Upper lobe of right lung (tissue), 1 donor: ENCODE results near the gene UBE2H. TPM values are rescaled to one million over a fixed set of nuclear protein-coding genes. Genes with fewer than 3 reads are reported as not detected.

Experiments used
- ATAC-seq: fragments of 200-7000 bp; cut with Tn5 transposase; one replicate; pipeline ENCODE4 v1.9.1; 2020; ENCODE audit warnings: mild to moderate bottlenecking, moderate library complexity
- DNase-seq: peaks from one replicate; pipeline ENCODE4 v3.0.0-alpha.2; 2020
- H3K27ac ChIP-seq: fragments of 200-600 bp; one replicate; pipeline ENCODE4 v1.8.0; 2022
- H3K27me3 ChIP-seq: fragments of 200-600 bp; one replicate; pipeline ENCODE4 v1.8.0; 2022; ENCODE audit warnings: mild to moderate bottlenecking
- H3K36me3 ChIP-seq: fragments of 200-600 bp; one replicate; pipeline ENCODE4 v1.8.0; 2022
- H3K4me1 ChIP-seq: fragments of 200-600 bp; one replicate; pipeline ENCODE4 v1.8.0; 2022
- H3K4me3 ChIP-seq: fragments of 200-600 bp; one replicate; pipeline ENCODE4 v1.8.0; 2022; ENCODE audit warnings: mild to moderate bottlenecking
- H3K9me3 ChIP-seq: fragments of 200-600 bp; one replicate; pipeline ENCODE4 v1.8.0; 2022
- intact Hi-C: fragments of 100-400 bp; cut with DNase I; formaldehyde crosslinking; loops from one replicate; pipeline ENCODE4 v1.11.0; 2022
- total RNA-seq: library from RNA; stranded (reverse); fragmentation: NEBNext Ultra II Directional; extraction: Animal tissue kit (Norgen Biotek cat#: 25700); gene quantifications from one replicate; pipeline ENCODE4 v1.2.1, GENCODE V29; 2021
- TF ChIP-seq, protein P1 (sequence below): fragments of 200-600 bp; IDR thresholded peaks from one replicate; pipeline ENCODE4 v1.8.0; 2022; ENCODE audit warnings: antibody characterized with exemption
- donor health status: DM: no; HTN: yes; CAD: no; lungs with severe emphysema.

UBE2H gene
- total RNA-seq, 1 donor from 2014 or later, result 69.1 TPM

DNA sequence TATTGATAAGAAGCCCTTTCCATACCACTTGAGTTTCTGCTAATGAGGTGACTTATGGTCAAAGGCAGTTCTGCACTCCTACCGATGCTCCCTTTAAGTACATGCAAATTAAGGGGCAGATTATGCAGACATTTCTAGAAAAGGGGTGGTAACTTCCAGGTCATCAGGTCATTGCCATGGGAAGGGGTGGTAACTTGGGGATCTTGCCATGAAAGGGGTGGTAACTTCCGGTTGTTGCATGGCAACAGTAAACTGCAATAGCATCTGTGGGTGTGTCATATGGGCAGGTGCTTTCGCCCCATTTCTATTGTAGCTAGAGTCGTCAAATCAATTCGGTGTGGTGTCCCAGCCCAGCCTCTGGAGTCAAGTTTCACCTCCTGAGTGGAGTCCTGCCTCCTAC is 150.9 kb downstream of the UBE2H start:
- H3K27ac ChIP-seq, result no peak overlapping the region
- intact Hi-C loops, result no loop called here
- TF ChIP-seq, protein P1, sequence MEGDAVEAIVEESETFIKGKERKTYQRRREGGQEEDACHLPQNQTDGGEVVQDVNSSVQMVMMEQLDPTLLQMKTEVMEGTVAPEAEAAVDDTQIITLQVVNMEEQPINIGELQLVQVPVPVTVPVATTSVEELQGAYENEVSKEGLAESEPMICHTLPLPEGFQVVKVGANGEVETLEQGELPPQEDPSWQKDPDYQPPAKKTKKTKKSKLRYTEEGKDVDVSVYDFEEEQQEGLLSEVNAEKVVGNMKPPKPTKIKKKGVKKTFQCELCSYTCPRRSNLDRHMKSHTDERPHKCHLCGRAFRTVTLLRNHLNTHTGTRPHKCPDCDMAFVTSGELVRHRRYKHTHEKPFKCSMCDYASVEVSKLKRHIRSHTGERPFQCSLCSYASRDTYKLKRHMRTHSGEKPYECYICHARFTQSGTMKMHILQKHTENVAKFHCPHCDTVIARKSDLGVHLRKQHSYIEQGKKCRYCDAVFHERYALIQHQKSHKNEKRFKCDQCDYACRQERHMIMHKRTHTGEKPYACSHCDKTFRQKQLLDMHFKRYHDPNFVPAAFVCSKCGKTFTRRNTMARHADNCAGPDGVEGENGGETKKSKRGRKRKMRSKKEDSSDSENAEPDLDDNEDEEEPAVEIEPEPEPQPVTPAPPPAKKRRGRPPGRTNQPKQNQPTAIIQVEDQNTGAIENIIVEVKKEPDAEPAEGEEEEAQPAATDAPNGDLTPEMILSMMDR, result no peak
- no peaks in the 10 kb centered on the region for H3K27me3 ChIP-seq
- DNase-seq (no peak), ATAC-seq (no peak)
- H3K4me3 ChIP-seq, result no peak overlapping the region
- no peaks in the 10 kb centered on the region for H3K36me3 ChIP-seq
- H3K4me1 ChIP-seq, result no peaks in the 10 kb centered on the region
- H3K9me3 ChIP-seq, result no peaks in the 10 kb centered on the region

- TF ChIP-seq, protein P1, result no peak
- intact Hi-C loops, result no loop called here
- H3K9me3 ChIP-seq, result no peaks in the 10 kb centered on the region
- H3K27me3 ChIP-seq, result no peaks in the 10 kb centered on the region
- H3K27ac ChIP-seq, result no peak overlapping the region
- H3K36me3 ChIP-seq, result no peaks in the 10 kb centered on the region
- no peak overlapping the region for H3K4me3 ChIP-seq
- no peak for DNase-seq
- ATAC-seq, result no peak
- H3K4me1 ChIP-seq, result no peaks in the 10 kb centered on the region
These were observed 151.9 kb downstream of the UBE2H start for GRCh38 chr7:129800901-129801300.

DNA sequence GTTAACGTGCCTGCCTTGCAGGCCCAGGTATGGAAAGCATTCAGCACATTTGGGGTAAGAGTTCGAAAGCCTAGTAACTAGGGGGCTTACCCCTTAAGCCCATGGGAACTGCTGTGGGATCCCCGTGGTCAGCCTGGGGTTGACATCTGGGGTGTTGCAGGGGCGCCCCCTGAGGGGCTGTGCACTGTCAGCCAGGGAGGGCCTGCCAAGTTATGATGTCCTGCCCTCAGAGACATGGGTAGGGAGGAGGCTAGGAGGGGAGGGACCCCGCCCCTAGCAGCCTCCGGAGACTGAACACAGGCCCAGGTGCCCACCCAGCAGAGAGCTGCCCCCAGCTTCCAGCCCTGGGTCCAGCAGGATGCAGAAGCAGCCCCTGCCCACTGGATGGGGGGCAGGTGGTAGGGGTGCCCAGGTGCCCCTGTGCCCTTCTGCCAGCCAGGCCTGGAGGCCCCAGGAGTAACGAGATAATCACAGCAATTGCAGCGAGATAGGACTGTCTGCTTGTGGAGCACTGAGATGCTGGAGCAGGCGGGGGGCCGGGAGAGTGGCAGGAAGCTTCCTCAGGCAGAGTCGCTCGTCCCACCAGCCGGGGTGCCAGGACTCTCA is 153.3 kb downstream of the UBE2H start:
- Histone ChIP-seq H3K27me3 (no peaks in the 10 kb centered on the region), H3K36me3 (no peaks in the 10 kb centered on the region), H3K9me3 (no peaks in the 10 kb centered on the region), H3K4me3 (no peak overlapping the region), H3K27ac (no peak overlapping the region), H3K4me1 (no peaks in the 10 kb centered on the region)
- TF ChIP-seq, protein P1, result no peak
- intact Hi-C loops, result no loop called here
- no peak for ATAC-seq
- DNase-seq, result no peak

- H3K4me3 ChIP-seq, result no peak overlapping the region
- ATAC-seq (no peak), DNase-seq (no peak)
- no peak overlapping the region for H3K27ac ChIP-seq
- no peaks in the 10 kb centered on the region for H3K4me1 ChIP-seq
- H3K27me3 ChIP-seq, result no peaks in the 10 kb centered on the region
- H3K36me3 ChIP-seq, result no peaks in the 10 kb centered on the region
- intact Hi-C loops, result no loop called here
- H3K9me3 ChIP-seq, result no peaks in the 10 kb centered on the region
- TF ChIP-seq, protein P1, result no peak
These were observed 154.0 kb downstream of the UBE2H start for GRCh38 chr7:129798616-129799349.

DNA sequence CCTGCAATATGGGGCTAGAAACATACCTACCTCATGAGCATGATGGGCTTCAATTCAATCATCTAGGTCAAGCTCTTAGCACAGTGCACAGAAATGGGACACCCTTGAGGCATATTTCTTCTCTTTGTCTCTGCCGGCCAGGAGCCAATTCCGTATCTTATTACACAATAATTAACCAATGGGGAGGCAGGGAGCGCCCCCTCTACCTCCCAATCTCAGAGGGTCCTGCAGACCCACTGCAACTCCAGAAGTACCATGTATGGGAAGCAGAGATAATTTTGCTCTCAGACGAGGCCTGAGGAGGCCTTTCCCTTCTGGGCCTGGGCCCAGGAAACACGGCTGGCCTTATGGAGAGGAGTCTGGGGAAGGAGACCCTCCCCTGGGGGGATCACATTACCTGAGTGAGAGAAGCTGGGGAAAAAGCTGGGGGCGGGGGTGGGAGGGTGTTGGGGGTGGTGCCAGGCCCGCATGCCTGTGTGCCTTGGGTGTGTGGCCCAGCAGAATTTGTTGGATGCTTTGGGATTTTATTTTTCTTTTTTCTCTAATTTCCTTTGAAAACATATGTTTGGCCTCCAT is 155.5 kb downstream of the UBE2H start:
- Histone ChIP-seq H3K27ac (no peak overlapping the region), H3K27me3 (no peaks in the 10 kb centered on the region), H3K4me3 (no peak overlapping the region), H3K36me3 (no peaks in the 10 kb centered on the region), H3K9me3 (no peaks in the 10 kb centered on the region), H3K4me1 (no peaks in the 10 kb centered on the region)
- no peak for DNase-seq
- TF ChIP-seq, protein P1, result no peak
- intact Hi-C loops, result no loop called here
- no peak for ATAC-seq
